Stimulated activated naive CD8-positive, alpha-beta T cell treated with anti-CD3 and anti-CD28 coated beads, Interleukin-15, Interleukin-2, amounts not matched to agents 100 ng/mL and 50 ng/mL, for 24 hours (primary cell): Measurements from ENCODE around the gene FUBP1.

Source experiments
- H3K27ac Mint-ChIP-seq: one replicate; pipeline ENCODE4 v1.8.0; 2021; ENCODE audit warnings: mild to moderate bottlenecking, mixed read lengths
- H3K27me3 Mint-ChIP-seq: one replicate; pipeline ENCODE4 v1.8.0; 2021; ENCODE audit warnings: mixed read lengths
- H3K36me3 Mint-ChIP-seq: one replicate; pipeline ENCODE4 v1.8.0; 2021; ENCODE audit warnings: low read depth, mixed read lengths
- H3K4me1 Mint-ChIP-seq: one replicate; pipeline ENCODE4 v1.8.0; 2021; ENCODE audit warnings: low read depth, mixed read lengths
- H3K4me3 Mint-ChIP-seq: one replicate; pipeline ENCODE4 v1.8.0; 2021; ENCODE audit warnings: mild to moderate bottlenecking, mixed read lengths
- H3K9me3 Mint-ChIP-seq: one replicate; pipeline ENCODE4 v1.8.0; 2021; ENCODE audit warnings: mixed read lengths

FUBP1 gene

DNA sequence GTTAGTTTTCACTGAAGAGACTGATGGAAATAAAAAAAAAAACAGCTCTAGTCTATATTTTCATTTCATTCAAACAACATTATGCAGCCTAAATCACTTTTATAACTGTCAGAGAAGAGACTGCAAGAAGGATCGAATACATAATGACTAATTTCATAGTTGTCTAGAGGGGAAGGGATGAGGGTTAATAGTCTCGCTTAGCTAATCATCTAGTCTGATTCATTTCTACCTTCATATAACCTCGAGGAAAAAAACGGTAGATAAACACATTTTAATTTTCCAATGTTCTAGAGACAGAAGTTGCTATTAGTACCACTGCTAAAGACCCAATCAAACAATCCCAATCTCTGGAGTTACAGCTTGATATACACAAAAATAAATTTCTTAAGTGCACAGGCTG, 3.5 kb downstream of the FUBP1 start:
- Mint-ChIP-seq H3K27ac (peak overlapping the region; percentile 90), H3K4me3 (no peak overlapping the region), H3K4me1 (peaks cover 66% of the 10 kb centered on the region), H3K9me3 (no peaks in the 10 kb centered on the region), H3K36me3 (peaks cover 44% of the 10 kb centered on the region), H3K27me3 (no peaks in the 10 kb centered on the region)

DNA sequence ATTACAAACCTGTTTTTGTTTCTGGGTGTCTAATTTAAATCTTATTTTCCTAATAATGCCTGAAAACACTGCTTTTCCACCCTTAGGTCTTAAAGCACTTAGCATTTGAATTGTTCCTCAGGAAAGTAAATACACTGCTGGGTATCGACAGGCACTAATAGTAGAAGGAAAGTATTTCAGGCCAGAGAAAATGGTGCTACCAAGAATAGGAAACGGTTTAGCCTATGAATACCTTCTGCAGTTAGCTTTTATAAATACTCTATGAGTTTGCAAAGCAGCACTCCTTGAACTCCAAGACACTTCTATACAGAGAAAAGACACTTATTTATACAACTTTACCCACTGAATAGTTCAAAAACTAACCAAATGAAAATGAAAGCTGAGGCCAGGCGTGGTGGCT, 6.8 kb downstream of the FUBP1 start:
- H3K36me3 Mint-ChIP-seq: peaks cover 71% of the 10 kb centered on the region
- H3K27me3 Mint-ChIP-seq: no peaks in the 10 kb centered on the region
- H3K9me3 Mint-ChIP-seq: no peaks in the 10 kb centered on the region
- peak overlapping the region; percentile 65 for H3K27ac Mint-ChIP-seq
- H3K4me3 Mint-ChIP-seq: peak overlapping the region; percentile 47
- H3K4me1 Mint-ChIP-seq: peaks cover 90% of the 10 kb centered on the region

DNA sequence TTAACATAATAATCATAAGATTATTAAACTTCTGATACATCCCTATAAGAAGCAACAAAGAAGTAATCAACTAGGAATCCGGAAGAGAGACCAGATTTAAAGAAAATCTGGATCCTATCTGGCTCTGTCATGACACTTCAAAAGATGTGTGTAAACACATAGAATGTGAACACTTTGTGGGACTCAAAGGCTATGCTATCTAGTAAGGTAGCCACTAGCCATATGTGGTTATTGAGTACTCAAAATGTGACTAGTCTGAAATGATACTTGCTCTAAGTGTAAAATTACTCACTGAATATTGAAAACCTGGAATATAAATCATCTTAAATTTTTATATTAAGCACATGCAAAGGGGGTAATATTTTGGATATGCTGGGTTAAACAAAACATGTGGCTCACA, 8.7 kb downstream of the FUBP1 start:
- Mint-ChIP-seq H3K4me1 (peaks cover 86% of the 10 kb centered on the region), H3K27me3 (no peaks in the 10 kb centered on the region), H3K36me3 (peaks cover 76% of the 10 kb centered on the region), H3K9me3 (no peaks in the 10 kb centered on the region), H3K27ac (no peak overlapping the region), H3K4me3 (no peak overlapping the region)

DNA sequence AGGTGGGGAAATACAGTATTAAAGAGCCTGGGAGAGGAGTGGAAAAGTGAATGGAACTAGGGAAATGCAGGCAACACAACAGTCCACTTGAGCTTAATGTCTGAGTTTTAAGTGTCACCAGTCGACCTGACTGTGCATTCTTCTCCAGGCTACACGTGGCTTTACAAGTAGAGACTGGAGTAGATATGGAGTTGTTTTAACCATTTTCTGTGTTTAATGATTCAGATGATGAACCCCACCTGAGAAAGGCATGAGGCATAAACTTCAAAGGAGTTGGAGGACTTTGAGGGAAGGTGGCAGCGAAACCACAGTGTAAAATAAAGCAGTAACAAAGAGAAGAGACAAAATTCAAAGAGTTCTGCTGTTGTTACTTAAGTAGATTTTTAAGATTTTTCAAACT, 12.6 kb downstream of the FUBP1 start:
- no peaks in the 10 kb centered on the region for H3K9me3 Mint-ChIP-seq
- H3K36me3 Mint-ChIP-seq: peaks cover 89% of the 10 kb centered on the region
- peak overlapping the region; percentile 79 for H3K27ac Mint-ChIP-seq
- H3K4me3 Mint-ChIP-seq: no peak overlapping the region
- no peaks in the 10 kb centered on the region for H3K27me3 Mint-ChIP-seq
- peaks cover 68% of the 10 kb centered on the region for H3K4me1 Mint-ChIP-seq

DNA sequence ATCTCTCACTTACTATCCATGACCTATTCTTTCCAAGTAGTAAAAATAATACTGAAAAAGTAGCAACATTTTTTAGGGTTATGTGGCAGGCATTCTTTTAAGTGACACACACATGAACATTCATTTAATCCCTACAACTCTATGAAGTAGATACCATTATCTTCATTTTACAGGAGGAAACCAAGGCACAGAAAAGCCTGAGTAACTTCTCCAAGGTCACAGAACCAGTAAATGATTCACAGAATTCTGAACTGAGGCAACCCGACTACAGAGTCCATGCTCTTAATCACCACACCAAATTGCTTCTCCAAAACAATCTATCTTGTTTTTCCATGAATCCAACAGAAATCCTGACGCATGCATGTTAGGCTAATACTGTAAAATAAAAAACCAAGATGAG, 17.5 kb downstream of the FUBP1 start:
- H3K27ac Mint-ChIP-seq: peak overlapping the region; percentile 62
- no peaks in the 10 kb centered on the region for H3K27me3 Mint-ChIP-seq
- no peak overlapping the region for H3K4me3 Mint-ChIP-seq
- peaks cover 94% of the 10 kb centered on the region for H3K36me3 Mint-ChIP-seq
- no peaks in the 10 kb centered on the region for H3K9me3 Mint-ChIP-seq
- peaks cover 44% of the 10 kb centered on the region for H3K4me1 Mint-ChIP-seq

DNA sequence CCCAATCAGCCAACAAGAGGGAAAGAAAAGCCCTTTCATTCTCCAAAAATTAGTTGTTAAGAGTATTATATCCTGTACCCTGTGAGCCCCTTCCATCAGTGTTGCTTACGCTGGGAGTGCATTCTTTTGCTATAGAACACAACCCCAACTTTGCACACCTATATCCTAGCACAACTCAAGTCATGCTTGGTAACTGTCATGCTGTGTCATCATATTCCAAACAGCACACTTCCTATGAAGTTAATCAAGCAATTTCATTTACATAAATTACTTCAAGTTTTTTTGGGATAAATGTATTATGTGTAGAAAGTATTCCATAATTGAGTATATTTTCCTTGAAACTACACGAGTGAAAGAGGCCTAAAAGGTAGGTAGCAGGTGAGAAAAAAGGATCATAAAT, 20.0 kb downstream of the FUBP1 start:
- Mint-ChIP-seq H3K9me3 (no peaks in the 10 kb centered on the region), H3K4me1 (peaks cover 45% of the 10 kb centered on the region), H3K27me3 (no peaks in the 10 kb centered on the region), H3K4me3 (no peak overlapping the region), H3K36me3 (peaks cover 89% of the 10 kb centered on the region), H3K27ac (peak overlapping the region; percentile 8)

DNA sequence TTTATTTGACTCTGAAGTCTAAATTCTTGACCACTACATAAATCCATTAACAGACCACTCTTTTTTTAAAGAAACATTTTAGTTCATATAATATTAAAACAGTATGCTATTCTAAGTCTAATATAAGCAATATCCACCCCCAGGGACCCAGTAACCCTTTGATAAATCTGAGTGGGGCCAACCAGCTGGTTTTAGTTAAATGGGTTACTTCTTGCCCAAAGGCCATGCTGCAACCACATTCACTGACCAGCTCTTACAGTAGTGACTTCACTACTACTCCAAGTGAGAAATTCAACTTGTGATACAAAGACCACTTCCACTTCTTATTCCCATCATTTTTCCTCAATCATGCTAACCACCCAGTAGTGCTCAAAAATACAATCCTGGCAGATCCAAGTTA, 20.5 kb downstream of the FUBP1 start:
- peaks cover 47% of the 10 kb centered on the region for H3K4me1 Mint-ChIP-seq
- no peaks in the 10 kb centered on the region for H3K9me3 Mint-ChIP-seq
- H3K36me3 Mint-ChIP-seq: peaks cover 89% of the 10 kb centered on the region
- H3K27ac Mint-ChIP-seq: peak overlapping the region; percentile 8
- H3K4me3 Mint-ChIP-seq: no peak overlapping the region
- H3K27me3 Mint-ChIP-seq: no peaks in the 10 kb centered on the region

DNA sequence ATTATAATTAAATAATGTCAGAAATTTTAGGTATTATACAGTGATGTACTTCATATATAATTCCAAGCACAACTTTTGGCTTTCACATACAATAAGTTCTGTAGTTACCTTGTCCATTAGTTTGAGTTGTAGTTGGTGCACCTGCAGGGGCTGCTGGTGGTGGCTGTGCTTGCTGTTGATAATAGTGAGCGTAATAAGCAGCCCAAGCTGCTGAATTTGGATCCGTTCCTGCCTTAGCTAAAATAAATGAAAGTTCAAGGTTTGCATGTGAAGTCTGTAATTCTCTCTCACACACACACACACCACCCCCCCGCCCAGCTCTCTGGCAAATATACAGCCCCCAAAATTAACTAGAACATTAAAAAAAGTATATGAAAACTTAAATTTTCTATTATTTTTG, 22.4 kb downstream of the FUBP1 start:
- peaks cover 86% of the 10 kb centered on the region for H3K36me3 Mint-ChIP-seq
- peaks cover 45% of the 10 kb centered on the region for H3K4me1 Mint-ChIP-seq
- H3K27ac Mint-ChIP-seq: no peak overlapping the region
- no peak overlapping the region for H3K4me3 Mint-ChIP-seq
- H3K9me3 Mint-ChIP-seq: no peaks in the 10 kb centered on the region
- H3K27me3 Mint-ChIP-seq: no peaks in the 10 kb centered on the region

DNA sequence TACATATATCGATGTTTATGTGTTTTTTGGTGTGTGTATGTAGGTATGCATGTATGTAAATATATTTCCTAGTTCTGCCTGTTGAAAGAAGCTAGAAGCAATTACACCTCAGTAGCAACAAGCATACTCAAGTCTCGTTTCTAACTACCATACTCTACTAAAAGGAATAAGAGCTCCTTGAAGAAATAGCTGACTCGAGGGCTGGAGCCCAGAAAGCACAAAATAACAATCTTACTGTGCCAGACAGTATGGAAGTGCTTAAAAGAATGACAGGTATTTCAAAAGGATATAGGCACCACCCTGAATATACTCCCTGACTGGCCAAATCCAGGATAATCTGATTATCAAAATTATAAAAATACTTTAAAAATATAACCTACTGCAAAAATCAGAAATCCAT, 23.2 kb downstream of the FUBP1 start:
- Mint-ChIP-seq H3K9me3 (no peaks in the 10 kb centered on the region), H3K36me3 (peaks cover 86% of the 10 kb centered on the region), H3K4me1 (peaks cover 45% of the 10 kb centered on the region), H3K27me3 (no peaks in the 10 kb centered on the region), H3K4me3 (no peak overlapping the region), H3K27ac (no peak overlapping the region)

DNA sequence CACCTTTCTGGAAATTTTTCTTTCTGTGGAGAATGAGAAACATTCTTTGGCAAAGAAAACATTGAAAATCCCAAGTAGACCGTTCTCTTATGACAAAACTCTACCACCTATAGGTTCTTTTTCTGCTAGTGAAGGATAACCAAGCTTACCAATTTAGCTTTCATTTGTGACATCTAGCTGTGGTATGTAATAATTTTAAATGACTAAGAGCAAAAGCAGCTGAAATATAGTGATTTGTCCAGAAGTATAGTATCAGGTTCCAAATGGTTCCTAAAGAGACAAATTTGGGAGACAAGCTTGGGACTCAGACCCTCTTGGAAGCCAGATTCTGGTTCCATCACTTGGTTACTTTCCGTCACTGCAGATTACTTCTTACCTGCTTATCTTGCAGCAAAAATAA, 24.4 kb downstream of the FUBP1 start:
- H3K9me3 Mint-ChIP-seq: no peaks in the 10 kb centered on the region
- H3K4me3 Mint-ChIP-seq: no peak overlapping the region
- peaks cover 80% of the 10 kb centered on the region for H3K36me3 Mint-ChIP-seq
- H3K27ac Mint-ChIP-seq: no peak overlapping the region
- H3K4me1 Mint-ChIP-seq: peaks cover 45% of the 10 kb centered on the region
- no peaks in the 10 kb centered on the region for H3K27me3 Mint-ChIP-seq

DNA sequence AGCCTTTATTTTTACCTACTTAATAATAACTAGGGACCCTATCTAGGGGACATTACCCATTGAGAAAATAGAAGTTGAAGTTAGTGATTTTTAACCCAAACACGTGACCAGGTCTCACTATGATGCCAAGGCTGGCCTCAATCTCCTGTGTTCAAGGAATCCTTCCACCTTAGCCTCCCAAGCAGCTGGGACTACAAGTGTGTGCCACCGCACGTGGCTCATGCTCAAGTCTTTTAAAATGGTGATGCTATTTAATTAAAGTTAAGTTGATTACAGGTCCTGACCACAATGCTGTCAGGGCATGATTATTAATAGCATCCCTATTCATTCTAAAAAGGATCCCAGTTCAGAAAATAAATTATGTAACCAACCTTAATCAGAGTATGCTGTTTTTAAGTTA, 25.0 kb downstream of the FUBP1 start:
- no peak overlapping the region for H3K27ac Mint-ChIP-seq
- H3K4me3 Mint-ChIP-seq: no peak overlapping the region
- H3K4me1 Mint-ChIP-seq: peaks cover 49% of the 10 kb centered on the region
- no peaks in the 10 kb centered on the region for H3K27me3 Mint-ChIP-seq
- H3K36me3 Mint-ChIP-seq: peaks cover 80% of the 10 kb centered on the region
- no peaks in the 10 kb centered on the region for H3K9me3 Mint-ChIP-seq

DNA sequence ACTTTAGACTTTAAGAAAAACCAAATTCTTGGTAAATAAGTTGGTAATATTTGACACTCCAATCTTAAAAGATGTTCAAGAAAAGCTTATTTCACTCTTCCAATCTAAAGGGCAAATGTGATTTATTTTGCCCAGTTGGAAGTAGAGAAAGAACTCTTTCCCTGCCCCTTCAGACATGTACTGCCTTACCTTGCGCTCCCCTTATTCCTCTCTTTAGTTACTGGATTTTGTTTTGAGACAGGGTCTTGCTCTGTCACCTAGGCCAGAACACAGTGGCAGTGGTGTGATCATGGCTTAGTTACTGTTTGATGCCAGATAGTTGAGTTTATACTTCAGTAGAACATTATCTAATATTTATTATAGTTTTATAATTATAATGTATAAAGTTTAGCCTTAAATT, 27.5 kb downstream of the FUBP1 start:
- Mint-ChIP-seq H3K4me1 (peaks cover 61% of the 10 kb centered on the region), H3K27ac (peak overlapping the region; percentile 80), H3K27me3 (no peaks in the 10 kb centered on the region), H3K4me3 (no peak overlapping the region), H3K36me3 (peaks cover 80% of the 10 kb centered on the region), H3K9me3 (no peaks in the 10 kb centered on the region)

DNA sequence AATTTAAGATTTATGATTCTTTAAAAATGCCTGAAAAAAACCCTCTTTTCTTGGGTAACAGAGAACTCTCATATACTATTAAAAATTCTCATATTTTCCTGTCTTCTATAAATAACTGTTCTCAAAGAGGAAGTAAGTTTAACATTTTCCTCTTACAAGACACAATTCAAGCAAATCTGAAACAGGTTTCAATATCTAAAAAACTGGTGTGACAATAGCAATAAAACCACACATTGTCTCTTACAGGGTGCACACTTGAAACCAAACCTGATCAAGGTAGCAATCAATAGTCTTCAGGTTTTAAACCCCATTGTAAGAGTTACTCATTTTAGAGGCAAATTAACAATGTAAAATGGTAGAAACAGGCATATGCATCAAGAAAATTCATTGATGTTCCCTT, 28.0 kb downstream of the FUBP1 start:
- Mint-ChIP-seq H3K4me3 (no peak overlapping the region), H3K36me3 (peaks cover 80% of the 10 kb centered on the region), H3K4me1 (peaks cover 61% of the 10 kb centered on the region), H3K27ac (peak overlapping the region; percentile 80), H3K9me3 (no peaks in the 10 kb centered on the region), H3K27me3 (no peaks in the 10 kb centered on the region)

DNA sequence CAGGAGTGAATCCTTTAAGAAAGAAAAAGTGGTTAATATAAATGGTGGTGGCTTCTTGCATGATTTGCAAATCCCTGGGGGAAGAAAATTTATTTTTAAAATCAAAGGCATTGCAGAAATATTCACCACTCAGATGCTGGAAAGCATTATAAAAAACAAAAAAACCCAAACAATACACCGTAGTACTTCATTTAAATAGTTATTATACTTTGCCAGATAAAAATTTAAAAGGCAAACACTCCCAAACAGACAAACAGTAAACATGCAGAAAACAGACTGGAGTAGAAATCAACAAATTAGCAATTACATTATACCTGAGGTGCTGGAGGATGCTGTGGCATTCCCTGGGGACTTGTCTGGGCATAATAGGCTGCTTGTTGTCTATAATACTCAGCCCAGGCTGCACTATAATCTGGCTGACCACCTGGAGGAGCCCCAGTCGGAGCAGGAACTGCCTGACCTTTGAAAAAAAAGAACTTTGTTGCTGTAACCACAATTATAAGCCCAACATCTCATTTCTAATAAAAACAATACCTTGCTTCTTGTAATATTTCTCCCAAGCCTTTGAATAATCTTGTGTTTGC, 29.9 kb downstream of the FUBP1 start:
- Mint-ChIP-seq H3K27ac (peak overlapping the region; percentile 63), H3K36me3 (peaks cover 79% of the 10 kb centered on the region), H3K4me3 (no peak overlapping the region), H3K27me3 (no peaks in the 10 kb centered on the region), H3K4me1 (peaks cover 53% of the 10 kb centered on the region), H3K9me3 (no peaks in the 10 kb centered on the region)

DNA sequence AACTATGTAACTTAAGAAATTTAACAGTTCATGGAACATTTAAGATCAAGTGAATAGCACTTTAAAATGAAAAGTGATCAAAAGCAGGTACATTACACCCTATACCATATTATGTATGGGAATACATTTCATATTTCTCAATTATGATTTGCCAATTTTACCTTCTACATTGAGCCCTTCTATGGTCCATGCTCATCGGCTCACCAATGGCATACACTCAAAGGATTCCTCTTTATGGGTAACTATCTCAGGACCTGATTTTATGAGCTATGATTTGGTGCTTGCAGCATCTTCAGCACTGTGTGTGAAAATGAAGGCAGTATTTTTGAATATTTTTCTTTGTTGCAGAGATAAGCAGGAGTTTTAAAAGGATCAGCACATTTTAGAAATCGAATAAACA, 33.5 kb downstream of the FUBP1 start:
- no peaks in the 10 kb centered on the region for H3K27me3 Mint-ChIP-seq
- no peaks in the 10 kb centered on the region for H3K9me3 Mint-ChIP-seq
- peaks cover 67% of the 10 kb centered on the region for H3K36me3 Mint-ChIP-seq
- H3K27ac Mint-ChIP-seq: no peak overlapping the region
- H3K4me1 Mint-ChIP-seq: peaks cover 35% of the 10 kb centered on the region
- H3K4me3 Mint-ChIP-seq: no peak overlapping the region

DNA sequence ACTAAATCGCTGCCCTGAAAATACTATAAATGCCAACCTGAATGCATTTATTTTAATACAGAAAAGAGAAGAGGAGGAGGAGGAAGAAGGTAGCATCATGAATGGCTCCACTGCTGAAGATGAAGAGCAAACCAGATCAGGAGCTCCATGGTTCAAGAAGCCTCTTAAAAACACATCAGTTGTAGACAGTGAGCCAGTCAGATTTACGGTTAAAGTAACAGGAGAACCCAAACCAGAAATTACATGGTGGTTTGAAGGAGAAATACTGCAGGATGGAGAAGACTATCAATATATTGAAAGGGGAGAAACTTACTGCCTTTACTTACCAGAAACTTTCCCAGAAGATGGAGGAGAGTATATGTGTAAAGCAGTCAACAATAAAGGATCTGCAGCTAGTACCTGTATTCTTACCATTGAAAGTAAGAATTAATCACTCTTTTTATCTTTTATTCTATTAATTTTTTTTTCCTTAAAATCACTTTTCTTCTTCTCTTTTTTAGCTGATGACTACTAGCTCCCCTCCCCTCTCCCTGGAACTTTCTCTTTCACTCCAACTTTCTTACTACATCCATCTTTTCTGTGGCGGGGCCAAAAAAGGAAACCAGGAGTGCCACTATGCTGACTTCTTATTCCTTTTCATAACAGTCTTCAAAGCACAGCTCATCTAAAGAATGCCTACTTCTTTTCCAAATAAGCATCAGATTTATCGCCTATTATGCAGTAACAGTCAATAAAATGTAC, 36.3 kb downstream of the FUBP1 start:
- H3K4me3 Mint-ChIP-seq: no peak overlapping the region
- H3K27me3 Mint-ChIP-seq: no peaks in the 10 kb centered on the region
- no peak overlapping the region for H3K27ac Mint-ChIP-seq

More for the DNA sequence above, 36.3 kb downstream of the FUBP1 start:
- Mint-ChIP-seq H3K9me3 (no peaks in the 10 kb centered on the region), H3K36me3 (peaks cover 46% of the 10 kb centered on the region), H3K4me1 (peaks cover 14% of the 10 kb centered on the region)
